Measurements from ENCODE around the gene VASH2. TPM values are rescaled to one million over a fixed set of nuclear protein-coding genes. Genes with fewer than 3 reads are reported as not detected.

The VASH2 gene
- total RNA-seq, 1 experiment from 2014 or later: 50.9 TPM

DNA sequence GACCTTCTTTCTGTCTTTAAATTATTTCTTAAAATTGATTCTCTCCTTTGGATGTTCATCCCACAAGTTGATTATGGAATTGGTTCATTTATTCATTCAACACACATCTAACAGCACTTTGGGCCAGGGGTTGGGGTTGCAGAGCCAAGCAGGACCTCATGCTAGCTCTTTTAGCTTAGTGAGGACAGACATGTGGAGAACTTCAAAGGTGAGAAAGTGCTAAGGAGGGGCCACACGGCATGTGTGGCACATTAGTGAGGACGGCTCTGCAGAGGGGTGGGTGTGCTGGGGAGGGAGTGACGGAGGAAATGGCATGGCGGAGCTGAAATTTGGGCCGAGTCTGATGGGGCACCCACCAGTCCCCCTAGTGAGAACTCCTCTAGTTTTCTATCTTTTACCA, 32.5 kb upstream of the VASH2 start:
- peaks cover 3% of the 10 kb centered on the region; the same call in 1 of the 2 replicates for H3K36me3 ChIP-seq (replicated peaks; ENCODE audit: control insufficient read depth, insufficient read depth, low read length)
- H3K4me3 ChIP-seq (ENCODE audit: insufficient read depth, low read depth, low read length): no peak overlapping the region
- no peak for DNase-seq
- H3K27me3 ChIP-seq (ENCODE audit: control insufficient read depth, insufficient read depth, low read length): no peaks in the 10 kb centered on the region

DNA sequence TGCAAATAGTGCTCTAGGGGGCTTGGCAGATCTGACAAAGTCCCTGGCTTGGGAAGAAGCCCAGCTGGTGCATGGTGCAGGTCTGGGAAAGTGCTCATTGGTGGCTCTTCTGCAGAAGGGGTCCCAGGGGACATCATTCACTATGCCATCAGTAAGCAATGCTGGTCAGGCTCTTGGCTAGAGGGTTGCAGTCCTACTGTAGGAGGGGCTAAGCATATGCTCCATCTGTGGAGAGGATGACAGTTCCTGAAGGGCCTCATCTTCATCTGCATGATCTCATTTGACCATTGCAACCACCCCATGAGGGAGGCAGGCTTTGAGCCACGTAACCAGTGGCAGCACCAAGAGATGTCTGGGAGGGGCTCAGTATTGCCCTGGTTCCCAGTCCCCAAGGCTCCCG, 31.5 kb upstream of the VASH2 start:
- no peak for DNase-seq
- Histone ChIP-seq H3K27me3 (ENCODE audit: control insufficient read depth, insufficient read depth, low read length) (no peaks in the 10 kb centered on the region), H3K4me3 (ENCODE audit: insufficient read depth, low read depth, low read length) (no peak overlapping the region), H3K36me3 (replicated peaks; ENCODE audit: control insufficient read depth, insufficient read depth, low read length) (peaks cover 3% of the 10 kb centered on the region; the same call in 1 of the 2 replicates)

DNA sequence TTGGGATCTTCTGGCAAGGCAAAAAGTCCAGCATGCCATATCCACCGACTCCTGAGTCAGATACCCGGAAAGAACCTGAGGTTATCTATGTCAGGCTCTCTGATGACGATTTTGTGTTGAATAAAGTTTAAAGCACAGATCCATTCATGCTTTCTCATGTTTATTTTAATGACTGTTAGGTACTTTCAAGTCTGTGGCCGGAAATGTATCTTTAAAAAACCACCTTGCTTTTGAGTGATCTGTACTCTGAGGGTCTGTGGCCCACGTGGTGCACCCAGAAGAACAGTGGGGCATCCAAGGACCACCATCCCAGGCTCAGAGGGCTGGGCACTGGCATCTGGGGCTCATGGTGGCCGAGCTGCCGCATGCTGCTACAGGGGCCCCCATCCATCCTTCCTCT, 30.1 kb upstream of the VASH2 start:
- Histone ChIP-seq H3K4me3 (ENCODE audit: insufficient read depth, low read depth, low read length) (no peak overlapping the region), H3K36me3 (replicated peaks; ENCODE audit: control insufficient read depth, insufficient read depth, low read length) (peaks cover 3% of the 10 kb centered on the region; the same call in 1 of the 2 replicates), H3K27me3 (ENCODE audit: control insufficient read depth, insufficient read depth, low read length) (no peaks in the 10 kb centered on the region)
- DNase-seq: no peak

DNA sequence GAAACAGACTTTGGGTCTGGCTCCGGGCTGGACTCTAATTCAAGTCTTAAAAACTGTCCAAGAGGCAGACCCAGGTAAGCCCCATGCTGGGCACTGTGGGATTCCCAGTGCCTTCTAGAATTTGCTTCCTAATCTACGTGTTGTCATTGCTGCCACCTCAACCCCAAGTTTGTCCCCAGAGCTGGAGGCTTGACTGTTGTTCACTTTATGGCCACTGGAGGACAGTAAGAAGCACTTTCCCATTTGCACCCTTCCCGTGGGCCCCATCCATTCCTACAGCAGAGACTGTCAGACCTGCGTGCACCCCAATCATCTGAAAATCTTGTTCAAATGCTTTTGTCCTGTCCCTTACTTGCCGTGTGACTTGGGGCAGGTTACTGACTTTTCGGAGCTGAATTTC, 29.4 kb upstream of the VASH2 start:
- DNase-seq: peak; percentile 59
- H3K36me3 ChIP-seq (replicated peaks; ENCODE audit: control insufficient read depth, insufficient read depth, low read length): peaks cover 3% of the 10 kb centered on the region; the same call in 1 of the 2 replicates
- H3K27me3 ChIP-seq (ENCODE audit: control insufficient read depth, insufficient read depth, low read length): no peaks in the 10 kb centered on the region
- H3K4me3 ChIP-seq (ENCODE audit: insufficient read depth, low read depth, low read length): no peak overlapping the region

DNA sequence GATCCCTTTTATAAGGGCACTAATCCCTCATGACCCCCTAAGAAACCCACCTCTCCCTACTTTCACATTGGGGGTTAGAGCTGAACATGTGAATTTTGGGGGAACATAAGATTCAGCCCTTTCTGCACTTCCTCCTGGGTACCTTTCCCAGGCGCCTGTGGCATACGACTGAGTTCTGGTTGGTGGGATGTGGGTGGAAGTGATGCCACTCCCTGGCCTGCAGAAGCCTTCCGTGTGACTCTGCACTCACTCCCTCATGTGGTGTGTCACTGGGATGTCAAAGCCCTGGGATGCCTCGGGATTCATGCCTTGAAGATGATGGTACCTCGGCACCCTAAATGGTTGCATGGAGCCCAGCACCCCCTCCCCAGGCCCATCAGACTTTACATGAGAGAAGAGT, 28.3 kb upstream of the VASH2 start:
- Histone ChIP-seq H3K27me3 (ENCODE audit: control insufficient read depth, insufficient read depth, low read length) (no peaks in the 10 kb centered on the region), H3K36me3 (replicated peaks; ENCODE audit: control insufficient read depth, insufficient read depth, low read length) (peaks cover 2% of the 10 kb centered on the region; the same call in 1 of the 2 replicates), H3K4me3 (ENCODE audit: insufficient read depth, low read depth, low read length) (no peak overlapping the region)
- no peak for DNase-seq

DNA sequence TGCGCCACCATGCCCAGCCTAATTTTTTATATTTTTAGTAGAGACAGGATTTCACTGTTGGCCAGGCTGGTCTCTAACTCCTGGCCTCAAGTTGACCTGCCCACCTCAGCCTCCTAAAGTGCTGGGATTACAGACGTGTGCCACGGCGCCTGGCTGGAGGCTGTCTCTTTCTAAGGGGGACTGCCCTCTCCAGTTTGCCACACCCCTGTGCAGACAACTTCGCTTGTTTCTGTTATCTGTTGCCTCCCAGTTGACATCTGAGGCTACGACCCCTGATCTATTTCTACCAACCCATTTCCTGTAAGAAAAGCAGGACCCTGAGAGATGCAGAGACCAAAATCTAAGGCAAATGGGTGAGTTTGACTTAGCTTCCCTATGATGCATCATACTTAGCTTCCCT, 24.0 kb upstream of the VASH2 start:
- no peak for DNase-seq
- Histone ChIP-seq H3K27me3 (ENCODE audit: control insufficient read depth, insufficient read depth, low read length) (no peaks in the 10 kb centered on the region), H3K36me3 (replicated peaks; ENCODE audit: control insufficient read depth, insufficient read depth, low read length) (no peaks in the 10 kb centered on the region), H3K4me3 (ENCODE audit: insufficient read depth, low read depth, low read length) (no peak overlapping the region)

DNA sequence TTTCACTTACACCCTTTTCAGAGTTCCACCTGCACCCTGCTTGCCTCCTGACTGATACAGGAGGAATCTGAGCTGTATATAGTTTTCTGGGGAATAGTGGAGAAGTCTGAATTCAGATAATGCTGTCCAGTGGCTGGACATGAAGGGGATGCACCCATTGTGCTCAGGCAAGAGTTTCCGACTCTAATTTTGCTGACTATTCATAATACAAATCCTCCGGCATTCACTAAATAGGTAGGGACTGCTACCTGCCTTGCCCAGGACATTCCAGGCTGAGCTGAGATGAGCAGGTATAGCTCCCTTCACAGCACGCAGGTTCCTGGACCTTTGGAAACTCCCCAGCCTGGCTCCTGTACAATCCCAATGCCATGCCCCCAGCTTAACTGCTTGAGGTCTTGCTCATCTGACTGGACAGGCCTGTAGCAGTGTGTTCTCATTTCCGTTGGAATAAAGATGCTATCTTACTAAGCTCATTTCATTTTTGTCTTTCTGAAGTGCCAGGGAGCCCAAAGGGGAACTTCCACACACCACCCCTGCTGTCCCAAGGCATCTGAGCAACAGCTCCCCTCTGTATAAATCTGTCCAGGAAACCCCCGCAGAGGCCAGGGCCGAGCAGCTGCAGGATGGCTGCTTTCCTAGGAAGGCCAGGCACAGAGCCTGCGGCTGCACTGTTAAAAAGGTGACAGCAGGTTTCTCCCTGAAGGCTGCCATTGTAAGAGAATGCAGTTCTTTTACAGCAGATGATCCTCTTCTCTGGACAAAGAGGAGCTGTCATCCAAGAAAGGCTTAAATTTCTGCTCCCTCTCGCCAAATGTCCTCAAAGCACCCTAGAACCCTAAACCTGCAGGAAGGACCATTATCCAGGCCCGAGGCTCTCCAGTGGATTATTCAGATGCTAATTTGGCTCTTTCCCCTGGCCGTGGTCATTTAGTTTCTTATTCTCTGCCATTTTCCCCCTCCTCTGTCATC, 21.7 kb upstream of the VASH2 start:
- H3K4me3 ChIP-seq (ENCODE audit: insufficient read depth, low read depth, low read length): no peak overlapping the region
- peak; percentile 74 for DNase-seq
- no peaks in the 10 kb centered on the region for H3K27me3 ChIP-seq (ENCODE audit: control insufficient read depth, insufficient read depth, low read length)
- no peaks in the 10 kb centered on the region for H3K36me3 ChIP-seq (replicated peaks; ENCODE audit: control insufficient read depth, insufficient read depth, low read length)

DNA sequence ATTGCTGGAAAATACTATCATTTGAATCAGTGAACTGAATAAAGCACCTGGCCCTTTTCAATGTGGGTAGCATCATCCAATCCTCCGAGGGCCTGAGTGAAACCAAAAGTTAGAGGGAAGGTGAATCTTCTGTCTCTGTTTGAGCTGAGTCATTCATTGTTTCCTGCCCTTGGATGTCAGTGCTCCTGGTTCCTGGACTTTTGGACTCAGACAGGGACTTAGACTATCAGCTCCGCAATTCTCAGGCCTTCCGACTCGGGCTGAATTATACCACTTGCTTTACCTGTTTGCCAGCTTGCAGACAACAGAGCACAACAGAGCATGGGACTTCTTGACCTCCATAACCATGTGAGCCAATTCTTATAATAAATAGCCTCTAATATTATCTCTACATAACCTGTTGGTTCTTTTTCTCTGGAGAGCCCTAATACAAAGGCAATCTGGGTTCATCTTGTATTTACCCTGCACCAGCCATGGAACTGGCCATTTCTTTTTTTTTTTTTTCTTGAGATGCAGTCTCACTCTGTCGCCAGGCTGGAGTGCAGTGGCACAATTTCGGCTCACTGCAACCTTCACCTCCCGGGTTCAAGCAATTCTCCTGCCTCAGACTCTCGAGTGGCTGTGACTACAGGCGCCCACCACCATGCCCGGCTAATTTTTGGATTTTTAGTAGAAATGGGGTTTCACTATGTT, 19.2 kb upstream of the VASH2 start:
- no peaks in the 10 kb centered on the region for H3K36me3 ChIP-seq (replicated peaks; ENCODE audit: control insufficient read depth, insufficient read depth, low read length)
- no peaks in the 10 kb centered on the region; the same call in 1 of the 2 replicates for H3K27me3 ChIP-seq (ENCODE audit: control insufficient read depth, insufficient read depth, low read length)
- H3K4me3 ChIP-seq (ENCODE audit: insufficient read depth, low read depth, low read length): no peak overlapping the region
- DNase-seq: no peak

DNA sequence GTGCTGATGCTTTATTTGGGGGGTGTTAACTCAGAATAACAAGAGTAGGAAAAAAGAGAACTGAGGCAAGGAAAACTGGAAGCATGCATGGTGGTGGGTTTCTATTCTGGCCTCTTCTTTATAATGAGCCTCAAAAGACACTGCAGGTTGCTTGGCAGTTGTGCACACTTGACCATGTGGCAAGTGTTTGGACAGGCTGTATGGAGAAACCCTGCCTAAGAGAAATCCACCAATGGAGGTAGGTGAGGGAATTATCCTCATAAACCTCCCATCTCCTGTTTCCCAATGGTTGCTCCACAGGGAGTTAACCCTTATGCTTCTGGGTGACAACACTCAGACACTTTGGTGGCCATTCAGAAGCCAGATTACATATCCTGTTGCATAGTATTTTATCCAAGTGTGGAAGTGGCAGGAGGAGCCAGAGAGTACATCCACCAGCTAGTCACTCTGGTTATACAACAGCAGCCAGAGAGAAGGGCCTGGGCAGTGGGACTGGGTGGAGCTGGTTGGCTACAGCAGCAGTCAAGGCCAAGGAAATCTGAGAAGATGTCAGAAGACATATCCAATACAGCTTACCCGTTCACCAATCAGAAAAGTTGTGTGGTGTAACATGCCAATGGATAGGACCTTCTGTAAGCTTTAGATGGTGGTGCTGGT, 16.4 kb upstream of the VASH2 start:
- DNase-seq: no peak
- no peaks in the 10 kb centered on the region for H3K36me3 ChIP-seq (replicated peaks; ENCODE audit: control insufficient read depth, insufficient read depth, low read length)
- no peaks in the 10 kb centered on the region; the same call in 1 of the 2 replicates for H3K27me3 ChIP-seq (ENCODE audit: control insufficient read depth, insufficient read depth, low read length)
- no peak overlapping the region for H3K4me3 ChIP-seq (ENCODE audit: insufficient read depth, low read depth, low read length)

DNA sequence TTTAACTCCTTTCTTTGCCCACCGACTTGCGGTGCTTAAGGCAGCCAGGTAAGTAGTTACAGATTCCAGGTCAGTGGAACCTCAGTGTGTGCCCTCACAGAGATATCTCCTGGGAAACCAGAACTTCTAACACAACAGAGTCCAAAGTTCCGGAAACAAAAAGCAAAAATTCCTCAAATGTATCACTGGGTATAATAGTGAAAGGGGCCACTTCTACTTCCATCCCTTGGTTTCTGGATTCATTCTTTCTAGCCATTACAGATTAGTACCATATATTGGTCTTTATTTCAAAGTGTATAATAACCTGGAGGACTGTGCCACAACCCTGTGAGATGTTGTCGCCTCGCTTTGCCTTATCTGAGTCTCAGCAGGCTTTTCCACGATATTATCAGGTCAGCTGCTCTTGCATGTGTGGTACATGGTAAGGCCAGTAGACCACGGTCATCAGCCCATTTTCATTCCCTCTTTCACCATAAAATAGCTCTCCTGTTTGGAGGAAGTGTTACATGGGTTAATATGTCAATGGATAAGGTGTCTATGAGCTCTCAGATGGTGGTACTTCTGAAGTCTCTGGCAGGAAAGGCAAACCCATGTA, 14.9 kb upstream of the VASH2 start:
- no peaks in the 10 kb centered on the region; the same call in 1 of the 2 replicates for H3K27me3 ChIP-seq (ENCODE audit: control insufficient read depth, insufficient read depth, low read length)
- no peak overlapping the region for H3K4me3 ChIP-seq (ENCODE audit: insufficient read depth, low read depth, low read length)
- DNase-seq: no peak
- H3K36me3 ChIP-seq (replicated peaks; ENCODE audit: control insufficient read depth, insufficient read depth, low read length): no peaks in the 10 kb centered on the region

DNA sequence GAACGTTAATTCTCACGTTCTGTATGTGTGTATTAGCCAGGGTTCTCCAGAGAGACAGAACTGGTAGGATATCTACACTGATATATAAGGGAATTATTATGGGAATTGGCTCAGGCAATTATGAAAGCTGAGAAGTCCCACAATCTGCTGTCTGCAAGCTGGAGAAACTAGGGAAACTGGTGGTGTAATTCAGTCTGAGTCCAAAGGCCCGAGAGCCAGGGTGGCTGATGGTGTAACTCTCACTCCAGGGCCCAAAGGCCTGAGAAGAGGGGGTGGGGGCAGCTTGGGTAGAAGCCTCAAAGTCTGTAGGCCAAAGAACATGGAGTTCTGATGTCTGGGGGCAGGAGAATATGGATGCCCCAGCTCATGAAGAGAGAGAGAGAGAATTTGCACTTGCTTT, 13.3 kb upstream of the VASH2 start:
- no peak for DNase-seq
- no peak overlapping the region for H3K4me3 ChIP-seq (ENCODE audit: insufficient read depth, low read depth, low read length)
- H3K27me3 ChIP-seq (ENCODE audit: control insufficient read depth, insufficient read depth, low read length): no peaks in the 10 kb centered on the region; the same call in 1 of the 2 replicates
- H3K36me3 ChIP-seq (replicated peaks; ENCODE audit: control insufficient read depth, insufficient read depth, low read length): no peaks in the 10 kb centered on the region

DNA sequence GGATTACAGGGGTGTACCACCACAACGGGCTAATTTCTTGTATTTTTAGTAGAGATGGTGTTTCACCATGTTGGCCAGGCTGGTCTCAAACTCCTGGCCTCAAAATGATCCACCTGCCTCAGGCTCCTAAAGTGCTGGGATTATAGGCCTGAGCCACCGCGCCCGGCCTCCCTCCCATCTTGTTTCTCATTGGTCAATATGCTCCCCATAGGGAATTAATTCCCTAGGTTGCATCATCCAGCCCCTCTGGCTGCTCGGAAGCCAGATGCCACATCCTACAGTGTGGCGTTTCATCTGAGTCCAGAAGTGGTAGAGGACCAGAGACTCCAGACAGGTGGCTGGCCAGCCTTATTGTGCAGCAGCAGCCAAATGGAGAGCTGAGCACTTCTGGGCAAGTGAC, 11.5 kb upstream of the VASH2 start:
- no peak for DNase-seq
- H3K4me3 ChIP-seq (ENCODE audit: insufficient read depth, low read depth, low read length): no peak overlapping the region
- H3K36me3 ChIP-seq (replicated peaks; ENCODE audit: control insufficient read depth, insufficient read depth, low read length): no peaks in the 10 kb centered on the region
- H3K27me3 ChIP-seq (ENCODE audit: control insufficient read depth, insufficient read depth, low read length): no peaks in the 10 kb centered on the region; the same call in 1 of the 2 replicates

DNA sequence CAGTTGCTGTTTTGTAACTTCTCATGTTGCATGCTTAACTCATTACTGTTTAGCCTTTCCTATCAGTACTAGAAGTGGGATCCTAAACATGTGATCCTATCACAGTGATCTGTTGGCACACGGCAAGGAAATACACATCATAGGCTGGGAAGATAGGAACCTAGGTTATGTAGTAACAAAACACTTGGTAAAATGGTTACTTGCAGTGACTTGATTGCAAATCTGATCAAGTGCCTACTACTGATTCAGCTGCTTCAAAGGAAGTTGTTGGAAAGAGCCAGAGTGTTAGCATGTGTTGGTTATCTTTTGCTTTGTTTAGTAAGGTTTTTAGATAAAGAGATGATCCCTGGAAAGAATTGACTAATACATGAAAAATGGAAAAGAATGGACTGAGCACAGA, 8.9 kb upstream of the VASH2 start:
- H3K27me3 ChIP-seq (ENCODE audit: control insufficient read depth, insufficient read depth, low read length): no peaks in the 10 kb centered on the region; the same call in 1 of the 2 replicates
- H3K4me3 ChIP-seq (ENCODE audit: insufficient read depth, low read depth, low read length): no peak overlapping the region
- no peaks in the 10 kb centered on the region for H3K36me3 ChIP-seq (replicated peaks; ENCODE audit: control insufficient read depth, insufficient read depth, low read length)
- no peak for DNase-seq

DNA sequence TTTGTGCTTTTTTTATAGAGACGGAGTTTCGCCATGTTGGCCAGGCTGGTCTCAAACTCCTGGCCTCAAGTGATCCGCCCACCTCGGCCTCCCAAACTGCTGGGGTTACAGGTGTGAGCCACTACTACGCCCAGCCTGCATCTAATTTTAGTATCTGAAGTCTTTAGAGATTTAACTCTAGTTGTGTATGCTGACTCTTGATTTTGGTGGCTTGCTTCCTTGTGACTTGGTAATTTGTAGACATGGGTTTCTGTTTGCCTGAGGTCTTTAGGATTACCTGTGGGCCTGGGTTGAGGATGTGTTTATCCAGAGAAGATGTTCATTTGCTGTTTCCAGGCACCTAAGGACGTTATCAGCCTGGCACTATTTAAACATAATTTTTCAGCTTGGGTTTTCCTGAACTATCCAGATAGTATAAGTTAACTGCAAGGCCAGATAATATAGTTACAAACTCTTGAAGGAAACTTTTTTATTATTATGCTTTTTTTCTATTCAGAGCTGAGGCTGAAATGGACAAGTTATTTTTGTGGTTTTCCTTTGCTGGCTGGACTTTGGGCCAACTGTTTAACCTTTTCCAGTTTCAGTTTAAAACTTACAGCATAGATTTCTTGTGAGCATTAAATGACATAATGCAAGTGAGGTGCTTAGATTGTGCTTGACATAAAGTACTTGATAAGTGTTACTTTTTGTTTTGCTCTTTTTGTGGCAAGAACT, 7.5 kb upstream of the VASH2 start:
- Histone ChIP-seq H3K36me3 (replicated peaks; ENCODE audit: control insufficient read depth, insufficient read depth, low read length) (no peaks in the 10 kb centered on the region), H3K4me3 (ENCODE audit: insufficient read depth, low read depth, low read length) (no peak overlapping the region), H3K27me3 (ENCODE audit: control insufficient read depth, insufficient read depth, low read length) (no peaks in the 10 kb centered on the region; the same call in 1 of the 2 replicates)
- DNase-seq: no peak
